Hepatocyte (in vitro differentiated cells): ENCODE results near the gene PTGES. TPM values are rescaled to one million over a fixed set of nuclear protein-coding genes. Genes with fewer than 3 reads are reported as not detected.

Experiments used
- DNase-seq: peaks from one replicate; pipeline ENCODE4 v3.0.0-alpha.2; 2016; ENCODE audit warnings: low spot score
- H2AFZ ChIP-seq: fragments of 200-600 bp; sonication (generic); 2 replicates; pipeline ENCODE4 v1.6.0; 2016; ENCODE audit warnings: antibody characterized with exemption, mild to moderate bottlenecking
- H3K27ac ChIP-seq: fragments of 200-600 bp; sonication (generic); 2 replicates; pipeline ENCODE4 v1.5.1; 2016; ENCODE audit warnings: mild to moderate bottlenecking
- H3K27me3 ChIP-seq: fragments of 200-600 bp; sonication (generic); 2 replicates; pipeline ENCODE4 v1.6.1; 2016
- H3K36me3 ChIP-seq: fragments of 200-600 bp; sonication (generic); replicated peaks from 2 replicates; pipeline ENCODE4 v1.5.1; 2016; ENCODE audit warnings: low read depth; ENCODE audit not compliant: insufficient read depth
- H3K4me1 ChIP-seq: fragments of 200-600 bp; sonication (generic); 2 replicates; pipeline ENCODE4 v1.5.1; 2016; ENCODE audit warnings: mild to moderate bottlenecking, moderate library complexity; ENCODE audit not compliant: insufficient read depth
- H3K4me2 ChIP-seq: fragments of 200-600 bp; sonication (generic); 2 replicates; pipeline ENCODE4 v1.6.0; 2016
- H3K4me3 ChIP-seq: fragments of 200-600 bp; sonication (generic); 2 replicates; pipeline ENCODE4 v1.5.1; 2016; ENCODE audit warnings: mild to moderate bottlenecking
- H3K79me2 ChIP-seq: fragments of 200-600 bp; sonication (generic); 2 replicates; pipeline ENCODE4 v1.6.0; 2017; ENCODE audit warnings: mild to moderate bottlenecking
- H3K9me2 ChIP-seq: fragments of 200-600 bp; sonication (generic); replicated peaks from 2 replicates; pipeline ENCODE4 v1.6.0; 2017; ENCODE audit warnings: mild to moderate bottlenecking; ENCODE audit not compliant: insufficient read depth
- H3K9me3 ChIP-seq: fragments of 200-600 bp; sonication (generic); 2 replicates; pipeline ENCODE4 v1.5.1; 2016; ENCODE audit warnings: low read depth, mild to moderate bottlenecking
- H4K20me1 ChIP-seq: fragments of 200-600 bp; sonication (generic); 2 replicates; pipeline ENCODE4 v1.6.0; 2016; ENCODE audit warnings: mild to moderate bottlenecking; ENCODE audit not compliant: insufficient read depth, poor library complexity, severe bottlenecking
- CTCF ChIP-seq: fragments of 200-600 bp; sonication (generic); IDR thresholded peaks from 2 replicates; pipeline ENCODE4 v1.5.1; 2016; ENCODE audit warnings: antibody characterized with exemption, mild to moderate bottlenecking; ENCODE audit not compliant: poor library complexity
- EZH2 ChIP-seq: fragments of 200-600 bp; sonication (generic); IDR thresholded peaks from 2 replicates; pipeline ENCODE4 v1.6.1; 2016; ENCODE audit warnings: antibody characterized with exemption, mild to moderate bottlenecking, borderline replicate concordance
- EZH2phosphoT487 ChIP-seq: fragments of 200-600 bp; sonication (generic); IDR thresholded peaks from one replicate; pipeline ENCODE4 v1.6.1; 2018; ENCODE audit warnings: antibody characterized with exemption, mild to moderate bottlenecking, low read depth, moderate library complexity; ENCODE audit not compliant: unreplicated experiment, severe bottlenecking
- WGBS: methylation state at CpG from one replicate; pipeline ENCODE4 v1.1.6; 2016; ENCODE audit warnings: low lambda C conversion rate; ENCODE audit errors: missing lambda C conversion rate; 5-methylcytosine and 5-hydroxymethylcytosine counted together
- polyA plus RNA-seq: library from polyadenylated mRNA; unstranded; fragments of >200 nt; fragmentation: Nextera tagmentation; extraction: Ambion mirVana; gene quantifications from 2 replicates; pipeline ENCODE4 v1.2.1, GENCODE V29; 2016
- total RNA-seq: library from RNA; depleted of rRNA; stranded (reverse); fragments of >200 nt; gene quantifications from 2 replicates; pipeline ENCODE4 v1.2.3, GENCODE V29; 2014

Gene PTGES
- total and polyA plus RNA-seq, 2 experiments from 2014 or later = 26.4 to 94.9 TPM

GRCh38 chr9:129731477-129732085 lies 21.3 kb downstream of the PTGES start:
- 66% methylated on average over 4 of the region's 6 CpGs for WGBS
- Histone ChIP-seq H3K4me1 (peaks cover 7% of the 10 kb centered on the region), H2AFZ (no peak overlapping the region), H3K27me3 (no peaks in the 10 kb centered on the region), H4K20me1 (no peaks in the 10 kb centered on the region), H3K79me2 (no peaks in the 10 kb centered on the region), H3K4me3 (no peak overlapping the region), H3K9me3 (no peaks in the 10 kb centered on the region), H3K9me2 (no peaks in the 10 kb centered on the region), H3K36me3 (no peaks in the 10 kb centered on the region), H3K4me2 (no peak overlapping the region), H3K27ac (peak overlapping the region; percentile 68)
- TF ChIP-seq EZH2 (no peak), EZH2phosphoT487 (no peak), CTCF (no peak)
- DNase-seq = no peak

GRCh38 chr9:129728744-129729143 lies 24.1 kb downstream of the PTGES start:
- H3K9me3 ChIP-seq = no peaks in the 10 kb centered on the region
- no peaks in the 10 kb centered on the region for H3K79me2 ChIP-seq
- DNase-seq = no peak
- H2AFZ ChIP-seq = no peak overlapping the region
- no peaks in the 10 kb centered on the region for H3K36me3 ChIP-seq
- H4K20me1 ChIP-seq = no peaks in the 10 kb centered on the region
- TF ChIP-seq EZH2 = no peak
- no peak for TF ChIP-seq CTCF
- no peak for TF ChIP-seq EZH2phosphoT487
- H3K27ac ChIP-seq = no peak overlapping the region
- no peak overlapping the region for H3K4me2 ChIP-seq
- 94% methylated on average over 7 of the region's 7 CpGs for WGBS
- no peaks in the 10 kb centered on the region for H3K9me2 ChIP-seq
- H3K27me3 ChIP-seq = no peaks in the 10 kb centered on the region
- H3K4me3 ChIP-seq = no peak overlapping the region
- H3K4me1 ChIP-seq = peaks cover 7% of the 10 kb centered on the region

- peak overlapping the region; percentile 10 for H3K4me2 ChIP-seq
- no peaks in the 10 kb centered on the region for H3K27me3 ChIP-seq
- H3K4me1 ChIP-seq = peaks cover 7% of the 10 kb centered on the region
- WGBS = 24% methylated on average over 23 of the region's 23 CpGs
- no peaks in the 10 kb centered on the region for H3K9me3 ChIP-seq
- H4K20me1 ChIP-seq = no peaks in the 10 kb centered on the region
- no peaks in the 10 kb centered on the region for H3K36me3 ChIP-seq
- H2AFZ ChIP-seq = no peak overlapping the region
- DNase-seq = peak; percentile 85
- no peak overlapping the region for H3K4me3 ChIP-seq
- no peaks in the 10 kb centered on the region for H3K79me2 ChIP-seq
- H3K27ac ChIP-seq = peak overlapping the region; percentile 83
- H3K9me2 ChIP-seq = no peaks in the 10 kb centered on the region
- TF ChIP-seq EZH2 = no peak
- peak; percentile 96 for TF ChIP-seq CTCF
Measured at GRCh38 chr9:129726322-129727160, 26.3 kb downstream of the PTGES start.
